Activated naive CD4-positive, alpha-beta T cell treated with anti-CD3 and anti-CD28 coated beads for 36 hours (primary cell): ENCODE results near the gene CYP26A1. TPM values are rescaled to one million over a fixed set of nuclear protein-coding genes. Genes with fewer than 3 reads are reported as not detected.
"Not testable (repeated sequence)": the region's sequence is repeated elsewhere in the genome, so short reads cannot be mapped to it uniquely, and the experiment has no call there.

Source experiments
- CTCF ChIA-PET: fragments of 350-600 bp; sonication (Branson Sonifier 250); formaldehyde crosslinking; loops from one replicate; lab custom pipeline; 2021; ENCODE audit warnings: antibody characterized with exemption; lab: Charles Lee
- DNase-seq: peaks from one replicate; pipeline ENCODE4 v3.0.0-alpha.2; 2020
- H3K27ac Mint-ChIP-seq: one replicate; pipeline ENCODE4 v1.8.0; 2021; ENCODE audit warnings: mild to moderate bottlenecking, mixed read lengths
- H3K27me3 Mint-ChIP-seq: one replicate; pipeline ENCODE4 v1.8.0; 2021; ENCODE audit warnings: low read depth, mixed read lengths
- H3K36me3 Mint-ChIP-seq: one replicate; pipeline ENCODE4 v1.8.0; 2021; ENCODE audit warnings: low read depth, mixed read lengths
- H3K4me1 Mint-ChIP-seq: one replicate; pipeline ENCODE4 v1.8.0; 2021; ENCODE audit warnings: low read depth, mixed read lengths
- H3K4me3 Mint-ChIP-seq: one replicate; pipeline ENCODE4 v1.8.0; 2021; ENCODE audit warnings: mild to moderate bottlenecking, moderate library complexity, mixed read lengths
- H3K9me3 Mint-ChIP-seq: one replicate; pipeline ENCODE4 v1.8.0; 2021; ENCODE audit warnings: mixed read lengths
- intact Hi-C: fragments of 100-400 bp; cut with micrococcal nuclease; formaldehyde crosslinking; loops from one replicate; pipeline ENCODE4 v1.15.1; 2023
- total RNA-seq, 2 experiments: library from RNA; stranded (reverse); gene quantifications; one replicate each; pipeline ENCODE4 v1.2.3, GENCODE V29; 2021

CYP26A1 gene
- total RNA-seq, 2 experiments from 2014 or later: not detected

DNA sequence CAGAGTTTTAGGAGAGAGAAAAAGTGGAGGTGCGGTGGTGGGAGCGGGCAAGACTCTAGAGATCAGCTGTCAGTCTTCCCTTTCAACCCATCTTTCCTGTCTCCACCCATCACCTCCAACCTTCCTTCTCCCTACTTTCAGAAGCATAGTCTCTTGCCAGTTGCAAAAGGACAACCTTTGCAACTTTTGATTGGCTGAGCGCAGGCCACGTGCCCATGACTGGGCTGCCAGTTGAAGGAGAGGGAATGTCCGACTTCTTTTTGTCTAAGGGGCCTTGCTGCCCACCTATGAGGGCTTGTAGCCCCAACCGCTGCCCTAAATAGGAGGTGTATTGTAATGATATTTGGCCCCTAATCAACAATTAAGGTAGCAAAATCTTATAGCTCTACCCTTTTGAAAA, 12.6 kb downstream of the CYP26A1 start:
- Mint-ChIP-seq H3K36me3 (no peaks in the 10 kb centered on the region), H3K27me3 (peaks cover 6% of the 10 kb centered on the region), H3K27ac (no peak overlapping the region), H3K4me1 (no peaks in the 10 kb centered on the region), H3K9me3 (no peaks in the 10 kb centered on the region), H3K4me3 (no peak overlapping the region)
- no peak for DNase-seq
- CTCF ChIA-PET: no interaction called here
- intact Hi-C loops: no loop called here

DNA sequence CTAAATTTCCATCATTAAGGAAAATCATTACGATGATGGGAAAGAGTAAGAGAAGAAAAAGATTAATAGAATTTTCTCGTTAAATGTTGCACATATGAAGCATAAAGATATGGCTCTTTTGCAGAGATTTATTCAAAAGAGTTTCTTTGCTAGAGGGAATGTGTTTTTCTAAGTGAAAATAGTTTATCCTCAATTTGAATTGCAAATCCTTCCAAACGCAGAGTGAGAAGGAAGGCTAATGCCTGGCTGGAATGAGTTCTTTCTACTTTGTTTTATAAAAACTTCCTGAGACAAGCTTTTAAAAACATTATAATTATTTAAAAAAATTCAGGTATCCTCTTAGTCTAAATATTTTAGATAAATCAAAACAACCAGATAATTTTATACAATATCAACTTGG, 14.2 kb downstream of the CYP26A1 start:
- no peak overlapping the region for H3K27ac Mint-ChIP-seq
- H3K4me3 Mint-ChIP-seq: no peak overlapping the region
- H3K36me3 Mint-ChIP-seq: no peaks in the 10 kb centered on the region
- intact Hi-C loops: no loop called here
- no peak for DNase-seq
- no peaks in the 10 kb centered on the region for H3K9me3 Mint-ChIP-seq
- CTCF ChIA-PET: interaction anchor here (0.7 kb wide), 2 partner anchors 489 to 1273 kb away, joined by 3 to 4 read pairs; no protein-coding TSS in a partner anchor
- peaks cover 3% of the 10 kb centered on the region for H3K27me3 Mint-ChIP-seq
- H3K4me1 Mint-ChIP-seq: no peaks in the 10 kb centered on the region

GRCh38 chr10:93088466-93088865, 14.8 kb downstream of the CYP26A1 start:
- H3K4me3 Mint-ChIP-seq: no peak overlapping the region
- CTCF ChIA-PET: interaction anchor here (0.6 kb wide), 1 partner anchor 13 kb away, joined by 3 read pairs; no protein-coding TSS in a partner anchor

DNA sequence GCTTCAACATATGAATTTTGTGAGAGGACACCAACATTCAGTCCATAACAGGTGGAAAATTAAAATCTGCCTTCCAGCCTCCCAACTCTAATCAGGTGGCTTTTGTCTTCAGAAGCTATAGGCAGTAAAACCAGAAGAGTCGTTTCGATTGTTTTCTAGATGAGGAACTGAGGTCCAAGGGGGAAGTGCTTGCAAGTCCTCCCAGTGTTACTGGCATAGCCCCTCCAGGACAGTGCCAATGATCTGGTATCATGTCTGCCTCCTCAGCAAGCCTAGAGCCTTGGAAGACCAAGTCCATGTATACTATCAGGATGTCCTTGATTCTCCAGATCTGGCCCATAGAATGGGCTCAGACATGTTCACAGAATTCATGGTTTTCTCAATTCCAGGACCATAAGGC, 16.9 kb downstream of the CYP26A1 start:
- no peak overlapping the region for H3K4me3 Mint-ChIP-seq
- no peaks in the 10 kb centered on the region for H3K4me1 Mint-ChIP-seq
- no peak overlapping the region for H3K27ac Mint-ChIP-seq
- peaks cover 3% of the 10 kb centered on the region for H3K27me3 Mint-ChIP-seq
- H3K9me3 Mint-ChIP-seq: no peaks in the 10 kb centered on the region
- intact Hi-C loops: no loop called here
- no peaks in the 10 kb centered on the region for H3K36me3 Mint-ChIP-seq
- CTCF ChIA-PET: no interaction called here
- no peak for DNase-seq

More at GRCh38 chr10:93088466-93088865, 14.8 kb downstream of the CYP26A1 start:
- Mint-ChIP-seq H3K9me3 (no peaks in the 10 kb centered on the region), H3K36me3 (no peaks in the 10 kb centered on the region), H3K4me1 (no peaks in the 10 kb centered on the region), H3K27me3 (peaks cover 3% of the 10 kb centered on the region), H3K27ac (no peak overlapping the region)
- DNase-seq: no peak
- intact Hi-C loops: no loop called here

- no peaks in the 10 kb centered on the region for H3K36me3 Mint-ChIP-seq
- H3K27ac Mint-ChIP-seq: no peak overlapping the region
- peaks cover 3% of the 10 kb centered on the region for H3K27me3 Mint-ChIP-seq
- H3K4me1 Mint-ChIP-seq: no peaks in the 10 kb centered on the region
- DNase-seq: no peak
- intact Hi-C loops: no loop called here
- H3K9me3 Mint-ChIP-seq: no peaks in the 10 kb centered on the region
- H3K4me3 Mint-ChIP-seq: no peak overlapping the region
- CTCF ChIA-PET: interaction anchor here (0.6 to 0.7 kb wide), 2 partner anchors 89 to 266 kb away, joined by 3 to 4 read pairs; no protein-coding TSS in a partner anchor
Observed at GRCh38 chr10:93091960-93092359, 18.3 kb downstream of the CYP26A1 start.

- DNase-seq: no peak
- H3K4me3 Mint-ChIP-seq: no peak overlapping the region
- H3K4me1 Mint-ChIP-seq: no peaks in the 10 kb centered on the region
- intact Hi-C loops: no loop called here
- H3K9me3 Mint-ChIP-seq: no peaks in the 10 kb centered on the region
- H3K36me3 Mint-ChIP-seq: no peaks in the 10 kb centered on the region
- no peak overlapping the region for H3K27ac Mint-ChIP-seq
- CTCF ChIA-PET: no interaction called here
- no peaks in the 10 kb centered on the region for H3K27me3 Mint-ChIP-seq
Observed at GRCh38 chr10:93095225-93095624, 21.5 kb downstream of the CYP26A1 start.

DNA sequence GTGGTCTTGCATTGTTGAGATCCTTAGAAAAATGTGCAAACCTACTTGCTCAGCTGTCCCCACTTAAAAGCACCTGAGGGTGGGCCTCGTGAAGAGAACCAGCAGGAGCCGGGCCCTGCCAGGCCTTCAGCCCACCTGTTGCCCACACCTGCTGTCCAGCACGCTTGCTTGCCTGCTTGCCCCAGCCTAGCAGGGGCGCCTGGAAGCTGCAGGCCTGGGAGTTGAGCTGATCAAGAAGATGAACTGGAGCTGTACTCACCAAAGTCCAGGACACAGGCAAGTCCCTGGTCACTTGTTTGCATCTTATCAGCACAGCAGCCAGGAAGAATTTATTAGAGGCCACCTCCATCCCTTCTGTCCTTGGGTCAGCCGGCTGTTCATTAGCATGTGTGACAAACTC, 23.2 kb downstream of the CYP26A1 start:
- Mint-ChIP-seq H3K27me3 (no peaks in the 10 kb centered on the region), H3K9me3 (no peaks in the 10 kb centered on the region), H3K4me1 (no peaks in the 10 kb centered on the region), H3K36me3 (no peaks in the 10 kb centered on the region), H3K4me3 (no peak overlapping the region), H3K27ac (no peak overlapping the region)
- CTCF ChIA-PET: no interaction called here
- no peak for DNase-seq
- intact Hi-C loops: no loop called here

GRCh38 chr10:93097386-93097785, 23.7 kb downstream of the CYP26A1 start:
- Mint-ChIP-seq H3K27ac (no peak overlapping the region), H3K4me3 (no peak overlapping the region), H3K9me3 (no peaks in the 10 kb centered on the region), H3K4me1 (no peaks in the 10 kb centered on the region), H3K27me3 (no peaks in the 10 kb centered on the region), H3K36me3 (no peaks in the 10 kb centered on the region)
- intact Hi-C loops: no loop called here
- no peak for DNase-seq
- CTCF ChIA-PET: interaction anchor here (0.5 kb wide), 1 partner anchor 454 kb away, joined by 5 read pairs; no protein-coding TSS in a partner anchor

DNA sequence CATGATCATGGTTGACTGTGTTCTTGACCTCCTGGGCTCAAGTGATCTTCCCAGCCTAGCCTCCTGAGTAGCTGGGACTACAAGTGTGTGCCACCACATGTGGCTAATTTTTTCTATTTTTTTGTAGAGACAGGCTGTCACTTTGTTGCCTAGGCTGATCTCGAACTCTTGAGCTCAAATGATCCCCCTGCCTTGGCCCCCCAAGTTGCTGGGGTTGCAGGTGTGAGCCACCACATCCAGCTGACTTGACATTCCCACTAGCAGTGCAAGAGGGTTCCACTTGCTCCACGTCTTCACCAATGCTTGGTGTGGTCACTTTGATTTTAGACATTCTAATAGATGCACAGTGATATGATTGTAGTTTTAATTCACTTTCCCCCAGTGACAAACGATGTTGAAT, 25.1 kb downstream of the CYP26A1 start:
- intact Hi-C loops: no loop called here
- no peak overlapping the region for H3K27ac Mint-ChIP-seq
- no peaks in the 10 kb centered on the region for H3K36me3 Mint-ChIP-seq
- CTCF ChIA-PET: interaction anchor here (0.6 kb wide), 1 partner anchor 19 kb away, joined by 3 read pairs; no protein-coding TSS in a partner anchor
- H3K4me3 Mint-ChIP-seq: no peak overlapping the region
- no peak for DNase-seq
- H3K27me3 Mint-ChIP-seq: no peaks in the 10 kb centered on the region
- peaks cover 3% of the 10 kb centered on the region for H3K9me3 Mint-ChIP-seq
- no peaks in the 10 kb centered on the region for H3K4me1 Mint-ChIP-seq

DNA sequence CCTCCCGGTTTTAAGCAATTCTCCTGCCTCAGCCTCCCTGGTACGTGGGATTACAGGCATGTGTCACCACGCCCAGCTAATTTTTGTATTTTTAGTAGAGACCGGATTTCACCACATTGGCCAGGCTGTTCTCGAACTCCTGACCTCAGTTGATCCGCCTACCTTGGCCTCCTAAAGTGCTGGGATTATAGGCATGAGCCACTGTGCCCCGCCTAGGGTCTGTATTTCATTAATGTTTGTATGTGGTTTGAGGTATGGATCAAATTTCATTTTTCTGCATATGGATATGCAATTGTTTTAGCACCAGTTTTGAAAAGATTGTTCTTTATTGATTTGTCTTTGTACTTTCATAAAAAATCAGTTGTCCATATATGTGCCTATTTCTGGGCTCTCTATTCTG, 26.0 kb downstream of the CYP26A1 start:
- H3K9me3 Mint-ChIP-seq: peaks cover 4% of the 10 kb centered on the region
- H3K27me3 Mint-ChIP-seq: no peaks in the 10 kb centered on the region
- no peak overlapping the region for H3K27ac Mint-ChIP-seq
- H3K4me1 Mint-ChIP-seq: no peaks in the 10 kb centered on the region
- DNase-seq: no peak
- CTCF ChIA-PET: interaction anchor here (0.6 kb wide), 1 partner anchor 212 kb away, joined by 4 read pairs; no protein-coding TSS in a partner anchor
- intact Hi-C loops: no loop called here
- no peak overlapping the region for H3K4me3 Mint-ChIP-seq
- no peaks in the 10 kb centered on the region for H3K36me3 Mint-ChIP-seq

DNA sequence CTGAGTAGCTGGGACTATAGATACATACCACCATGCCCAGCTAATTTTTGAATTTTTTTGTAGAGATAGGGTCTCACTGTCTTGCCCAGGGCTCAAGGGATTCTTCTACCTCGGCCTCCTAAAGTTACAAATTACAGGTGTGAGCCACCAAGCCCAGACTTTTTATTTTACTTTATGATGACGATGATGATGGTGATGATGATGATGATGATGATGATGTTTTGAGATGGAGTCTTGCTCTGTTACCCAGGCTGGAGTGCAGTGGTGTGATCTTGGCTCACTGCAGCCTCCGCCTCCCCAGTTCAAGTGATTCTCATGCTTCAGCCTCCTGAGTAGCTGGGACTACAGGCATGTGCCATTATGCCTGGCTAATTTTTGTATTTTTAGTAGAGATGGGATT, 27.5 kb downstream of the CYP26A1 start:
- H3K9me3 Mint-ChIP-seq, H3K27ac Mint-ChIP-seq, H3K4me3 Mint-ChIP-seq, intact Hi-C loops, H3K27me3 Mint-ChIP-seq, DNase-seq, H3K36me3 Mint-ChIP-seq, H3K4me1 Mint-ChIP-seq: not testable (repeated sequence)
- CTCF ChIA-PET: interaction anchor here (0.6 kb wide), 1 partner anchor 12 kb away, joined by 3 read pairs; no protein-coding TSS in a partner anchor

DNA sequence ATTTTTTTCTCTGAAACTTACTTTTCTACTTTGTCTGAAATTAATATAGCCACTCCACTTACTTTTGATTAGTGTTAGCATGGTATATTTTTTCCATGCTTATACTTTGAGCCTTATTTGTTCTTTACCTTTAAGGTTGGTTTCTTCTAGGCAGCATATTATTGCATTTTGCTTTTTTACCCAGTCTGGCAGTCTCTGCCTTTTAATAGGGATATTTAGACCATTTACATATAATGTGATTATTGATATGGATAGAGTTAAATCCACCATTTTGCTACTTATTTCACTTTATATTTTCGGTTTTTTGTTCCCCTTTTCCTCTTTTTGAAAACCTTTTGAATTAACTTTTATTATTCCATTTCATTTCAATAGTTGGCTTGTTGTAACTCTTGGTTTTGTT, 30.3 kb downstream of the CYP26A1 start:
- no peak for DNase-seq
- H3K4me3 Mint-ChIP-seq: no peak overlapping the region
- intact Hi-C loops: no loop called here
- peaks cover 4% of the 10 kb centered on the region for H3K9me3 Mint-ChIP-seq
- no peaks in the 10 kb centered on the region for H3K36me3 Mint-ChIP-seq
- H3K27me3 Mint-ChIP-seq: no peaks in the 10 kb centered on the region
- H3K27ac Mint-ChIP-seq: no peak overlapping the region
- H3K4me1 Mint-ChIP-seq: no peaks in the 10 kb centered on the region
- CTCF ChIA-PET: no interaction called here

DNA sequence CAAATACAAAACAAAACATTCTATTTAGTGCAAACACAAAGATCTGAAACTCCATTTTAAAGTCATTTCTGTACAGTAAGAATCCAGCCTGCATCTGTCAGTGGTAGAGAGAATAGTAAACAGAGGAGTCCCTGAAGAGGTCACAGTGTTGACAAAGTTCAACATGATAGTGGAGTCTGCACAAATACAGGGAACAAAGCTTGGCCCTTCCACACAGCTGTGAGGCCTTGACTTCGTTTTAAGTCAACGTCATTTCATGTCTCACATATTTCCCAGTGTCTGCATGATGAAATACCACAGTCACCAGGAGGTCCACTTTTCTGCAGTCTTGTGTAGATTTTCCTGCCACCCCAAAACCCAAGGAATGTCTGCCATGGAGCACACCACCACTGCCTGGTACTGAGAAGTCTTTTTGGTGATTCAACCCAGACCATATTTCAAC, 33.0 kb downstream of the CYP26A1 start:
- H3K9me3 Mint-ChIP-seq: peaks cover 4% of the 10 kb centered on the region
- intact Hi-C loops: no loop called here
- no peaks in the 10 kb centered on the region for H3K4me1 Mint-ChIP-seq
- CTCF ChIA-PET: interaction anchor here (1.2 kb wide), 1 partner anchor 19 kb away, joined by 4 read pairs; no protein-coding TSS in a partner anchor
- peaks cover 1% of the 10 kb centered on the region for H3K27me3 Mint-ChIP-seq
- no peak for DNase-seq
- H3K4me3 Mint-ChIP-seq: no peak overlapping the region
- no peak overlapping the region for H3K27ac Mint-ChIP-seq
- no peaks in the 10 kb centered on the region for H3K36me3 Mint-ChIP-seq
